Tibial nerve (tissue), 3 donors: ENCODE results near the gene NKAIN4.

Source experiments
- EP300 ChIP-seq, 2 donors: sonication (generic); formaldehyde crosslinking; IDR thresholded peaks; one replicate each; pipeline ENCODE4 v1.6.1; 2017; ENCODE audit warnings: antibody characterized with exemption in 2 of 2, mild to moderate bottlenecking in 1 of 2
- POLR2A ChIP-seq, 2 donors: fragments of 450-650 bp; IDR thresholded peaks; one replicate each; pipeline ENCODE4 v1.6.1; 2017; ENCODE audit warnings: antibody characterized with exemption in 2 of 2, mild to moderate bottlenecking in 2 of 2, moderate library complexity in 2 of 2

DNA sequence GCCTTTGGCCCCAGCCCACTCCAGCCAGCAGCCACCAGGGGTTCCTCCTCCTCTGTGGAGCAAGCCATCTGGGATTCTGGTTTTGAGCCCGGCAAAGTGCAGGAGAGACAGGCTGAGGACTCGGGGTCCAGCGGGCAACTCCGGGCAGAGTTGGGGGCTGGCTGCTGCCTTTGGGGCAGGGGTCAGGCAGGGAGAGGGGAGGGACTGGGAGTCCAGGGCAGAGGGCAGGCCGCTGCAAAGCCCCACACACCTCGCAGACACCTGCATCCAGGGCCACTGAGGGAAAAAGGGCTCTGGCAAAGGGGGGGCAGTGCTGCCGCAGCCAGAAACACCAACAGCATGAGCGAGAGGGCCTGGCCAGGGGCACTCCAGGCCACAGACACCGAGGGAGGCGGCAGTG, 9.8 kb downstream of the NKAIN4 start:
- TF ChIP-seq POLR2A (IDR thresholded peaks at IDR 0.05) (no peak), EP300 (IDR thresholded peaks at IDR 0.05) (no peak)
